HG02763 (cell line): ENCODE data around the gene PPP2CA.

ENCODE experiments used
- ATAC-seq: cut with Tn5 transposase; IDR thresholded peaks from one replicate; pipeline ENCODE4 v1.9.1; 2021; ENCODE audit warnings: mild to moderate bottlenecking, moderate library complexity; ENCODE audit not compliant: unreplicated experiment

The PPP2CA gene

DNA sequence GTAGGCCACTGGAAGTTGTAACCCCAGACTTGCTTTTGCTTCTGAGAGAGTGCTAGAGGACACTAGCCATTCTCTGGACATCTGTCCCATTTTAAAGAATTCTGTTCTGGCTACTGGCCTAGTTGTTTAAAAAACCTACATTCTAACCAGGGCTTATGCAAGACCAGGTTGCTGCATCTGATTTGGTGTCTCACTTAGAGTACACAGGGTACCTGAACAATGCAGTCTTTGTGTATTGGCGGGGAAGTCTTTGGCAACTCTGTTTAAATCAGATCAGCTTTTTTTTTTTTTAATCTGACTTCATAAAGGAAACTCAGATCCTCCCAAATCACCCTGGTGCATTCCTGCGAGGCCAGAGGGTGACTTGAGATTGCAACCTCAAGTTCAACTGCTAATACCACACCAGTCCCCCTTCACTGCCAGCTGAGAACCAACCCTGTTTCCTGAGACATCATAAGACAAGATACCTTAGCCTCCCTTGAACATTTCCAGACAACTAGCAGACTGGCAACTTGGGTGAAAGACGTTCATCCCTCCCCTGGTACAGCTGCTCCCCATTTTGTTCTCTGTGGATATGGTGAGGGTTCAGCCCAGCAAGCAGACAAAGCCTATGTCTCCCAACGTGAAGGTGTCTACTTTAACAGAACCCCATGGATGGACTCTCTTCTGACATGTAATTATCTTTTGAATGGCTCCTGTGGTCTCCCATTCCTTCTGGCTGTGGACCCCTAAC, 76.1 kb downstream of the PPP2CA start:
- ATAC-seq, result no peak

GRCh38 chr5:134148986-134149539, 76.8 kb downstream of the PPP2CA start:
- no peak for ATAC-seq

- no peak for ATAC-seq
Measured at GRCh38 chr5:134148316-134148715, 77.6 kb downstream of the PPP2CA start.

GRCh38 chr5:134146651-134147518, 79.0 kb downstream of the PPP2CA start:
- ATAC-seq, result no peak

- peak; percentile 60 for ATAC-seq
Measured at GRCh38 chr5:134145779-134146581, 79.9 kb downstream of the PPP2CA start.

GRCh38 chr5:134145041-134145757, 80.7 kb downstream of the PPP2CA start:
- no peak for ATAC-seq
